HG03521 (cell line): ENCODE results near the gene APOBEC3H.
"Not testable (repeated sequence)": the region's sequence is repeated elsewhere in the genome, so short reads cannot be mapped to it uniquely, and the experiment has no call there.

Source experiments
- ATAC-seq: cut with Tn5 transposase; IDR thresholded peaks from one replicate; pipeline ENCODE4 v1.9.1; 2021; ENCODE audit warnings: mild to moderate bottlenecking, moderate library complexity; ENCODE audit not compliant: unreplicated experiment

The APOBEC3H gene

DNA sequence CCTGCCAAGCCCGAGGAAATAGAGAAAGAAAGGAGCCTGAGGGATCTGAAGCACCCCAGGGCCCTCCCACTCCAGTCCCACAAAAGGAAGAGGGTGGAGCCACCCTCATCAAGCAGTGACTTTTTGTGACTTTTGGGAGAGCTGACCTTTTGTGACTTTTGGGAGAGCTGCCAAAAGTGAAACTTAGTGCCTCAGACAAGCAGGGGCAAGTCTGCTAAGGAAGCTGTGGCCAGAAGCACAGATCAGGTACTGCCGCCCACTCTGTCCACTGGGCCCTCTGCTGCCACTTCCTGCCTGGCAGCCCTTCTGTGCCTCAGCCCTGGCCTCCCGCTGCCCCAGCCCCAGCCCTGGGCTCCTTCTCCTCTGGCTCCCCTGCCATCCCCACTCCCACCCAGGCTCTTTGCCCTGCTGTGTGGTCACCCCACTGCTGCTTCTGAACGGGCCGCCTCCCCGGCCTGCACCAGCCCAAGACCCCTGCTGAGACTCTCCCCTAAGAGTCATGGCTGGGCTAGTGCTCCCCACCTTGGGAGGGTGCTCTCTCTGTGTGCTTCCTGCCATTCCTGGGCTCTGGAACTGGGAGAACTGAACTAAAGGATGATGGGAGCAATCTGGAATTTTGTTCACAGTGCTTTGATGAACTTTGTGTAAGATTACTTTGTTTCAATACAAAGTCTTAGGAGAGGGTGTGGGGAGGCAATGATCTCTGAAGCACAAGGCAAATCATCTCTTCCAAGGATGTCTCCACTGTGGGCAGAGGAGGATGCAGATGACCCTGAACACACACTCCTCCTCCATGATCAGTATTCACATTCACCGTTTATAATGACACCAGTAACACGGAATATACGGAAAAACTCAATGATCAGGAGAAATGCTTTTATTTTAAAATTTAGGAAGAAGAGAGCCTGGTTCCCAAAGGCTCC, at the start of gene APOBEC3H:
TSS of gene APOBEC3H (plus strand) at position 147 of the 923 bp plus-strand sequence. CDS start 3,035 bp downstream, outside the sequence.
- ATAC-seq = no peak

DNA sequence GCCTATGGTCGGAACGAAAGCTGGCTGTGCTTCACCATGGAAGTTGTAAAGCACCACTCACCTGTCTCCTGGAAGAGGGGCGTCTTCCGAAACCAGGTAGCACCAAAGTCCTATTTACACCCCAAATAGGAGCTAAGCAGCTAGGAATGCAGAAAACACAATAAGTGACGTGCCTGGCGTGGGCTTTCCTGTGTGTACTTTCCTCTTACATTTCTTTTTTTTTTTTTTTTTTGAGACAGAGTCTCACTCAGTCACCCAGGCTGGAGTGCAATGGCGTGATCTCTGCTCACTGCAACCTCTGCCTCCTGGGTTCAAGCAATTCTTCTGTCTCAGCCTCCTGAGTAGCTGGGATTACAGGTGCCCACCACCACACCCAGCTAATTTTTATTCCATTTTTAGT, 47.6 kb upstream of the APOBEC3H start:
- not testable (repeated sequence) for ATAC-seq

DNA sequence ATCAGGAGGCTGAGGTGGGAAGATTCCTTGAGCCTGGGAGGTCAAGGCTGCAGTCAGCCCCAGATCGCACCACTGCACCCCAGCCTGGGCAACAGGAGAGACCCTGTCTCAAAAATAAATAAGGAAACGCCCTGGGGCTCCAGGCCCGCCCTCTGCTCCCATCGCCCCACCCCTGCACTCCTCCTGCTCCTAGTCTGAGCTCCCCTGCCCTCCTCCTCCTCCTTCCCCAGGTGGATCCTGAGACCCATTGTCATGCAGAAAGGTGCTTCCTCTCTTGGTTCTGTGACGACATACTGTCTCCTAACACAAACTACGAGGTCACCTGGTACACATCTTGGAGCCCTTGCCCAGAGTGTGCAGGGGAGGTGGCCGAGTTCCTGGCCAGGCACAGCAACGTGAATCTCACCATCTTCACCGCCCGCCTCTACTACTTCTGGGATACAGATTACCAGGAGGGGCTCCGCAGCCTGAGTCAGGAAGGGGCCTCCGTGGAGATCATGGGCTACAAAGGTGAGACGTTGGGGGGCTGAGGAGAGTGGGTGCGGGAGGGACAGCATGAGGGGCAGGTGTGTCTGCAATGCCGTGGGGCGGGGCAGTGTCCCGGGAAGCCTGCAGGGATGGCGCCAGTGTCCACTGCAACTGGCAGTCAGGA, 45.1 kb upstream of the APOBEC3H start:
- ATAC-seq = not testable (repeated sequence)

DNA sequence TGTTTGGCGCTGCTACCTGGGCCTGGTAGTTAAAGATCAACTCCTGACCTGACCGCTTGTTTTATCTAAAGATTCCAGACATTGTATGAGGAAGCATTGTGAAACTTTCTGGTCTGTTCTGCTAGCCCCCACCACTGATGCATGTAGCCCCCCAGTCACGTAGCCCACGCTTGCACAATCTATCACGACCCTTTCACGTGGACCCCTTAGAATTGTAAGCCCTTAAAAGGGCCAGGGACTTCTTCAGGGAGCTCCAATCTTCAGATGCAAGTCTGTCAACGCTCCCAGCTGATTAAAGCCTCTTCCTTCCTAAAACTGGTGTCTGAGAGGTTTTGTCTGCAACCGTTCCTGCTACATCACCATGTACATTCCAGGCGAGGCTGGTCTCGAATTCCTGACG, 41.4 kb upstream of the APOBEC3H start:
- ATAC-seq = no peak

DNA sequence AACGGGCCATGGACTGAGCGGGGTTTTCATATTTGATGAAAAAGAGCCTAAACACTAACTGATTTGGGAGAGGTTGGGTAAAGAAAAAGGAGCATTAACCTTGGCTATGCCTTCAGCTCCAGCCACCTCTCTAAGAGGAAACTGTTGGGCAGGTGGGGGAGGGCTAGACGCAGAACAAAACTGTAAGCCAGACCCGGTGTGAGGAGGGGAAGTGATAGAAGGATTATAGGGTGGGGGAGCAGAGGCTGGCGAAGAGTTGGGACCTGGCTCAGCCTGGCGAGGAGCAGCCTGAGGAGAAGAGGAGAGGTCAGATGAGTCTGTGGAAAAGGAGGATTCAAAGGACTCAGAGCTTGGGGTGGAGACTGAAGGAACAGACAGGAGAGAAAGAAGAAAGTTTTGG, 35.8 kb upstream of the APOBEC3H start:
- not testable (repeated sequence) for ATAC-seq

DNA sequence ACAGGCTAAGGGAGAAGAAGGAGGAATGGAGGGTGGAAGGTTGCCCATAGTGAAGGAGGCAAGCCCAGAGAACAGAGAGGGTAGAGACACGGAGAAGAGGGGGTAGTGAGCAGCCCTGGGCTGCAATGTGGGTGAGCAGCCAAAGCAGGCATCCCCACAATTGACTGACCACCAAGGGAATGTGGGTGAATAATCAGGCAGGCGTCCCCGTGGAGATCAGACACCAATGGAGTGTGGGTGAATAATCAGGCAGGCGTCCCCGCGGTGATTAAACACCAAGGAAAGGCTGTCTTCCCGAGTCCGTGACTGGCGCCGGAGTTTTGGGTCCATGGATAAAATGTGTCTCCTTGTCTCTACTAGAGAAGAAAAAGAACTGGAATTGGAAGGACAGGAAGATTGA, 35.1 kb upstream of the APOBEC3H start:
- ATAC-seq = not testable (repeated sequence)

DNA sequence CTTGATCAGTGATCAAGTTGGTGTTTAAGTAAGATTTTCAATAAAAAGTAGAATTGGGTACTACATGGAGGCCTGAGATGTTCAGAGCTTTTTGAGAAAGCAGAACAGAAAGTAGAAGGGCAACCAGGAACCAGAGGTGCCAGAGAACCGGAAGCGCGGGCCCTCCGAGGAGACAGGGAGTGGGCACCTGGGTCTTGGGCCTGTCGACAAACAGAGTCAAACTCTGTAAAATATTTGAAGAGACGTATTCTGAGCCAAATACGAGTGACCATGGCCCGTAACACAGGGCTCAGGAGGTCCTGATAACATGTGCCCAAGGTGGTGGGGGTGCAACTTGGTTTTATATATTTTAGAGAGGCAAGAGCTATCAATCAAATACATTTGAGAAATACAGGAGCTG, 33.1 kb upstream of the APOBEC3H start:
- not testable (repeated sequence) for ATAC-seq

DNA sequence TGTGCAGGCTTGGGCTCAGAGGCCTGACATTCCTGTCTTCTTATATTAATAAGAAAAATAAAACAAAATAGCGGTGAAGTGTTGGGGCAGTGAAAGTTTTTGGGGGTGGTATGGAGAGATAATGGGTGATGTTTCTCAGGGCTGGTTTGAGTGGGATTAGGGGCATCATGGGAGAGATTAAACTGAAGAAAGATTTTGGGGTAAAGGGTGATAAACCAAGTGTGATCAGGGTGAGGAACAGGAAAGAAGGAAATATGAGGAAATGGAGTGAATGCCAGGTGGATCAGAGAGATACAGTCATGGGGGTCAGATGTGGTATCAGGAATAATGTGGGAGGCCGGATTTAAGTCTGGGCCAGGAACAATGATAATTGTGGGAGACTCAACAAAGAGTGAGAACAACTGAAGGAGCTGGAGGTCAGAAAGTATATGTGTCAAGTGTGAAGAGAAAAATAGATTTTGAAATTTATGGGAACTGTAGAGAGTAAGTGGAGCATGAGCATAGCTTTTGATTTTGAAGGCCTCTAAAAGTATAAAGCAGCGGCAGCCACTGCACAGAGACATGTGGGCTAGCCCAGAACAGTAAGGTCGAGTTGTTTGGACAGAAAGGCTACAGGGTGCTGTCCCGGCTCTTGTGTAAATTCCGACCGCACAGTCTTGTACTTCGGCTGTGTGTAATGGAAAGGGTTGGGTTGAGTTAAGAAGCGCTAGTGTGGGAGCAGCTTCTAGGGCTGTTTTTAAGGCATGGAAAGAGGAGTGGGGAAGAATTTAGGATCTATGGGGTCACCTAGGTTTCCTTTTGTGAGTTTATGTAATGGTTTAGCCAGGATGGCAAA, 30.4 kb upstream of the APOBEC3H start:
- not testable (repeated sequence) for ATAC-seq

DNA sequence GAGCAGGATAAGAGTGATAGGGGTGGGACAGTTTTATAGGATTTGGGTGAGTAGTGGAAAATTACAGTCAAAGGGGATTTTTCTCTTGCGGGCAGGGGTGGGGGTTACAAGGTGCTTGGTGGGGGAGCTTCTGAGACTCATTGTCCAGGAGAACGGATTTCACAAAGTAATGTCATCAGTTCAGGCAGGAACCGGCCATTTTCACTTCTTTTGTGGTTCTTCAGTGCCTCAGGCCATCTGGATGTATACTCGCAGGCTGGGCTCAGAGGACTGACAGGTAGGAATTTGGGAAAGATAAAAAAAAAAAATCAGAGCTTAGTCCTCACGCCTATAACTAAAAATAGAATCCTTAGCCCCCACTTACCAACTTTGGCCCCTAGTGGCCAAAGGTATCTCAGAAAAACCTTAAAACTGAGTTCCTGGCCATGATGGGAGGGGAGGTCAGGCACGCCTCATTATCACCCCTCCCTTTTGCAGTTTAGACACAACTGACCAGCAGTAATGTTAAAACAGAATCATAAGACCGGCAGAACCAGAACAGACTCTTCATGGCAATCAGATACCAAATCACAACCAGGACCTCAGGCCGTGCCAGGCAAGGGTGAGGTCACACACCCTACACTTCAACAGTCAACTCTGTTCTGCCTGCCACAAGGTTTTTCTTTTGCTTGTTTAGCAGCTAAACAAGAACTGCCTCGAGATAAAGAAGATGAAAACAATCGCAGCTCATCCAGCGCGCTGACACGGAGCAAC, 28.8 kb upstream of the APOBEC3H start:
- ATAC-seq = no peak

DNA sequence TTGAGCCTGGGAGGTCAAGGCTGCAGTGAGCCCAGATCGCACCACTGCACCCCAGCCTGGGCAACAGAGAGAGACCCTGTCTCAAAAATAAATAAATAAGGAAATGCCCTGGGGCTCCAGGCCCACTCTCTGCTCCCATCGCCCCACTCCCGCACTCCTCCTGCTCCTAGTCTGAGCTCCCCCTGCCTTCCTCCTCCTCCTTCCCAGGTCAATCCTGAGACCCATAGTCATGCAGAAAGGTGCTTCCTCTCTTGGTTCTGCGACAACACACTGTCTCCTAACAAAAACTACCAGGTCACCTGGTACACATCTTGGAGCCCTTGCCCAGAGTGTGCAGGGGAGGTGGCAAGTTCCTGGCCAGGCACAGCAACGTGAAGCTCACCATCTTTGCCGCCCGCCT, 26.9 kb upstream of the APOBEC3H start:
- no peak for ATAC-seq

DNA sequence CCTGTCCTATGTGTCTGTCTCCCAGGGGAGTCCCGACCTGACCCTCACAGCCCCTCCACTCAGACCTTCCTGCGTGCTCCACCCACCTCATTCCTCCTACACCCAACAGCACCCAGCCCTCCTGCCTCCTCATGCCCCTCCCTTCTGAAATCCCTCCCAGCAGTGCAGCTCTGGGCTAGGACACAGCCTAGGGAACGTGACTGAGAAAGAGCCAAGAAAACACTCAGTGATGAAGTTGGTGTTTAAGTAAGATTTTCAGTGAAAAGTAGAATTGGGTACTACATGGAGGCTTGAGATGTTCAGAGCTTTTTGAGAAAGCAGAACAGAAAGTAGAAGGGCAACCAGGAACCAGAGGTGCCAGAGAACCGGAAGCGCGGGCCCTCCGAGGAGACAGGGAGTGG, 24.5 kb upstream of the APOBEC3H start:
- not testable (repeated sequence) for ATAC-seq

DNA sequence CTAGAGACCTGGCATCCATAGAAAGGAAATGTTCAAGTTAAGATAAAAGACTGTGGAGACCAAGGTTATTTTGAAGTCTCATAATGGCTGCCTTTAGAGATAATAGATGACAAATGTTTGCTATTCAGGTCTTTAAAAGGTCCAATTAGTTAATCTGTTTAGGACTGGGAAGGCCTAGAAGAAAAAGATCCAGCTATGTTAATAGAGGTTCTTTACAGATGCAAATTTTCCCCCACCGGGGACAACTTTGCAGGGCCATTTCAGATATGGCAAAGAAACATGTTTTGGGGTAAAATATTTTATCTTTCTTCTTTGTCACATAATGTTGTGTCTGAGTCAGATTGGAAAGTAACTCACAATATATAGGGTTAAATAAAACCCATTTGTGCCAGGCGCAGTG, 23.1 kb upstream of the APOBEC3H start:
- ATAC-seq = no peak

DNA sequence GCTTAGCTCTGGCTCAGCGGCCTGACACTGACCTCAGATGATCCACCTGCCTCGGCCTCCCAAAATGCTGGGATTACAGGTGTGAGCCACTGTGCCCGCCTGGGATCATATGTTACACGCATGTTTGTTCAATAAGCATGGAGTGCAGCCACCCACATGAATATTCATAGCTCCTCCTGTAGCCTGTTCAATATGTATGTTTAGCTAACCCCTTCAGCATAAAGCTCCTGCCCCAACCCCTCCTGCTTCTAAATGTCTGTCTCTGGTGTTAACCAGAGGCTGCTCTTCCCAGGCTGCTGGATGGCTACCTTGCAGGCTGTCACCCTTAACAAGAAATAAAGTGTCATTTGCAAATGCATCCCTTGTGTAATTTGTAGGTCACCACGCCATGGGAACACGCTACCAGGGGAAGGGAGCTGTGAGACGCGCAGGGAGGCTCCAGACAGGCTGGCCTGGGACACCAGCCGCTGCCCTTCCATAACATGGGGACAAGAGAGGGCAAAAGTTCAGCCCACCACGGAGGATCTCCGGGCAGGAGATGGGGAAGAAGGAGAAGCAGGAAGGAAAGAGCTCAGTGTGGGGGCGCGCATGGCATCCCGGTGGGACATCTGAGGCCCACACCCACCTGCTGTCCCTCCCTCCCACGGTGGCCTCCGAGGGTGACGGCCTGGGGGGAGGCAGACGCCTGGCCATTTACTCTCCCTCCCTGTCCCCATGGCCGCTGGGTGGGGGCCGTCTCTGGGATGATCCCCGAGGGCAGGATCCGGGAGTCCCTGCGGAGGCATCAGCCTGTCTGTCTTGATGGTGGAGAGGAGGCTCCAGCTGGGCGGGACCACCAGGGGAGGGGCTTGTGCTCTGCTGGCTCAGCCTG, 20.7 kb upstream of the APOBEC3H start:
- not testable (repeated sequence) for ATAC-seq

DNA sequence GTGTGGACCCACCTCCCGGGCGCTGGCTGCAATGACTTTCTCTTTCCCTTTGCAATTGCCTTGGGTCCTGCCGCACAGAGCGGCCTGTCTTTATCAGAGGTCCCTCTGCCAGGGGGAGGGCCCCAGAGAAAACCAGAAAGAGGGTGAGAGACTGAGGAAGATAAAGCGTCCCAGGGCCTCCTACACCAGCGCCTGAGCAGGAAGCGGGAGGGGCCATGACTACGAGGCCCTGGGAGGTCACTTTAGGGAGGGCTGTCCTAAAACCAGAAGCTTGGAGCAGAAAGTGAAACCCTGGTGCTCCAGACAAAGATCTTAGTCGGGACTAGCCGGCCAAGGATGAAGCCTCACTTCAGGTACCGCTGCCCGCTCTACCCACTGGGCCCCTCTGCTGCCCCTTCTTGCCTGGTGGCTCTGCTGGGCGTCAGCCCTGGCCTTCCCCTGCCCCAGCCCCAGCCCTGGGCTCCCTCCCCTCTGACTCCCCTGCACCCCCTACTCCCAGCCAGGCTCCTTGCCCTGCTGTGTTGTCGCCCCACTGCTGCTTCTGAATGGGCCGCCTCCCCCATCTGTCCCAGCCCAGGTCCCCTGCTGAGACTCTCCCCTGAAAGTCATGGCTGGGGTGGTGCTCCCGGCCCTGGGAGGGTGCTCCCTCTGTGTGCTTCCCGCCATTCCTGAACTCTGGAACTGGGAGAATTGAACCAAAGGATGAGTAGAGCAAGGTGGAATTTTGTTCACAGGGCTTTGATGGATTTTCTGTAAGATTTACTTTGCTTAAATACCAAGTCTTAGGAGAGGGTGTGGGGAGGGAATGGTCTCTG, 19.8 kb upstream of the APOBEC3H start, which contains the start of gene APOBEC3G:
TSS of gene APOBEC3G (plus strand) at position 250 of the 815 bp plus-strand sequence. CDS start at position 337, 87 bp downstream.
- ATAC-seq = peak; percentile 64

DNA sequence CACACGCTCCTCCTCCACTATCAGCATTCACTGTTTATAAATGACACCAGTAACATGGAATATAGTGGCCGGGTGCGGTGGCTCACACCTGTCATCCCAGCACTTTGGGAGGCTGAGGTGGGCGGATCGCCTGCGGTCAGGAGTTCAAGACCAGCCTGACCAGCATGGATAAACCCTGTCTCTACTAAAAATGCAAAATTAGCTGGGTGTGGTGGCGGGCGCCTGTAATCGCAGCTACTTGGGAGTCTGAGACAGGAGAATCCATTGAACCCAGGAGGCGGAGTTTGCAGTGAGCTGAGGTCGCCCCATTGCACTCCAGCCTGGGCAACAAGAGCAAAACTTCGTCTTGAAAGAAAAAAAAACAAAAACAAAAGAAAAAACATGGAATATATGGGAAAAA, 19.1 kb upstream of the APOBEC3H start:
- not testable (repeated sequence) for ATAC-seq

DNA sequence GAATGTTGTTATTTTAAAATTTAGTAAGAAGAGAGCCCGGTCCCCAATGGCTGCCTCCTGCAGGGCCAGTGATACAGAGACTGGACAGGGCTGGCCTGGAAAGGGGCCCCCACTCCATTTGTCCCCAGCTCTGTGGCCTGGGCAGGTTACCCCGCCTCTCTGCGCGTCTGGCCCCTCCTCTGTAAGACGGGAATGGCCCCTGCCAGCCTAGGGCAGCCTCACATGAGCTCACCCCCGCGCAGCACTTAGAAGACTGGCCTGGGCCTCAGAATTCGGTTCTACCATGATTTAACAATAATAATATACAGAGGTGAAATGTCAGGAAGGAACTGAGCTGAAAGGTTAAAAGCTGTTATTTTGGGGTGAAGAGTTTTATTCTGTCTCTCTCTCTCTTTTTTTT, 18.7 kb upstream of the APOBEC3H start:
- ATAC-seq = no peak

DNA sequence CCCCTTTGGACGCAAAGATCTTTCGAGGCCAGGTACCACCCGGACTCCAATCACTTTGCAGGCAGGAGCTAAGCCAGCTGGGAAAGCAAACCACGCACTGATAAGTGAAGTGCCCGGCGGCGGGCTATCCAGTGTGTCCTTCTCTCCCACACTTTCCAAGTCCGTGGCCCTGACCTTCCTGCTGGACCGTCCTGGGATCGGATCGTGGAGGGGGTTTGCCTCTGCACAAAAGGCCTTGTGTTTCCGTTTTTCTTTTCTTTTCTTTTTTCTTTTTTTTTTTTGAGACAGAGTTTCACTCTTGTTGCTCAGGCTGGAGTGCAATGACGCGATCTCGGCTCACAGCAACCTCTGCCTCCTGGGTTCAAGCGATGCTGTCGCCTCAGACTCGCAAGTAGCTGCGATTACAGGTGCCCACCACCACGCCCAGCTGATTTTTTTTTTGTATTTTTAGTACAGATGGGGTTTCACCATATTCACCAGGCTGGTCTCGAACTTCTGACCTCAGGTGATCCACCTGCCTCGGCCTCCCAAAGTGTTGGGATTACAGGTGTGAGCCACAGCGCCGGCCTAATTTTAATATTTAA, 17.9 kb upstream of the APOBEC3H start:
- not testable (repeated sequence) for ATAC-seq
